HL-60 (cell line): ENCODE measurements around the gene KIF5A.
"Not testable (repeated sequence)": the region's sequence is repeated elsewhere in the genome, so short reads cannot be mapped to it uniquely, and the experiment has no call there.

Experiments used
- DNase-seq, 2 experiments: peaks; one replicate each; pipeline ENCODE4 v3.0.0-alpha.2; 2010 to 2020; ENCODE audit warnings: low read depth in 1 of 2, low spot score in 1 of 2
- H3K27ac ChIP-seq: fragments of 250-450 bp; sonication (Bioruptor Pico); replicated peaks from 2 replicates; pipeline ENCODE4 v1.5.1; 2020; ENCODE audit warnings: mild to moderate bottlenecking, moderate library complexity
- H3K27me3 ChIP-seq: fragments of 250-450 bp; sonication (Bioruptor Pico); 2 replicates; pipeline ENCODE4 v1.5.1; 2021; ENCODE audit warnings: mild to moderate bottlenecking, moderate library complexity; ENCODE audit not compliant: insufficient read depth, poor library complexity, severe bottlenecking
- H3K4me3 ChIP-seq: replicated peaks from 2 replicates; pipeline ENCODE4 v1.5.1; 2011; ENCODE audit warnings: mild to moderate bottlenecking, control low read depth, low read length; ENCODE audit not compliant: insufficient read depth
- GABPA ChIP-seq: IDR thresholded peaks from 2 replicates; pipeline ENCODE4 v1.6.1; 2012; ENCODE audit warnings: low read depth
- POLR2AphosphoS5 ChIP-seq: IDR thresholded peaks from 2 replicates; pipeline ENCODE4 v1.6.1; 2012; ENCODE audit warnings: low read depth
- SPI1 ChIP-seq: IDR thresholded peaks from 2 replicates; pipeline ENCODE4 v1.6.1; 2012; ENCODE audit warnings: low read depth, mild to moderate bottlenecking, borderline replicate concordance
- TF ChIP-seq, protein P1 (sequence below): IDR thresholded peaks from one replicate; pipeline ENCODE4 v1.5.1; 2011; ENCODE audit warnings: low read length, control low read depth, inconsistent platforms; ENCODE audit not compliant: insufficient read depth
- TF ChIP-seq, protein P2 (sequence below): IDR thresholded peaks from 2 replicates; pipeline ENCODE4 v1.6.1; 2012; ENCODE audit warnings: low read depth; ENCODE audit not compliant: insufficient replicate concordance

Gene KIF5A

GRCh38 chr12:57511588-57512325 is 38.1 kb upstream of the KIF5A start:
- no peak for DNase-seq
- TF ChIP-seq, protein P1, sequence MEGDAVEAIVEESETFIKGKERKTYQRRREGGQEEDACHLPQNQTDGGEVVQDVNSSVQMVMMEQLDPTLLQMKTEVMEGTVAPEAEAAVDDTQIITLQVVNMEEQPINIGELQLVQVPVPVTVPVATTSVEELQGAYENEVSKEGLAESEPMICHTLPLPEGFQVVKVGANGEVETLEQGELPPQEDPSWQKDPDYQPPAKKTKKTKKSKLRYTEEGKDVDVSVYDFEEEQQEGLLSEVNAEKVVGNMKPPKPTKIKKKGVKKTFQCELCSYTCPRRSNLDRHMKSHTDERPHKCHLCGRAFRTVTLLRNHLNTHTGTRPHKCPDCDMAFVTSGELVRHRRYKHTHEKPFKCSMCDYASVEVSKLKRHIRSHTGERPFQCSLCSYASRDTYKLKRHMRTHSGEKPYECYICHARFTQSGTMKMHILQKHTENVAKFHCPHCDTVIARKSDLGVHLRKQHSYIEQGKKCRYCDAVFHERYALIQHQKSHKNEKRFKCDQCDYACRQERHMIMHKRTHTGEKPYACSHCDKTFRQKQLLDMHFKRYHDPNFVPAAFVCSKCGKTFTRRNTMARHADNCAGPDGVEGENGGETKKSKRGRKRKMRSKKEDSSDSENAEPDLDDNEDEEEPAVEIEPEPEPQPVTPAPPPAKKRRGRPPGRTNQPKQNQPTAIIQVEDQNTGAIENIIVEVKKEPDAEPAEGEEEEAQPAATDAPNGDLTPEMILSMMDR = no peak
- TF ChIP-seq POLR2AphosphoS5 (no peak), SPI1 (no peak), GABPA (no peak)
- TF ChIP-seq, protein P2, sequence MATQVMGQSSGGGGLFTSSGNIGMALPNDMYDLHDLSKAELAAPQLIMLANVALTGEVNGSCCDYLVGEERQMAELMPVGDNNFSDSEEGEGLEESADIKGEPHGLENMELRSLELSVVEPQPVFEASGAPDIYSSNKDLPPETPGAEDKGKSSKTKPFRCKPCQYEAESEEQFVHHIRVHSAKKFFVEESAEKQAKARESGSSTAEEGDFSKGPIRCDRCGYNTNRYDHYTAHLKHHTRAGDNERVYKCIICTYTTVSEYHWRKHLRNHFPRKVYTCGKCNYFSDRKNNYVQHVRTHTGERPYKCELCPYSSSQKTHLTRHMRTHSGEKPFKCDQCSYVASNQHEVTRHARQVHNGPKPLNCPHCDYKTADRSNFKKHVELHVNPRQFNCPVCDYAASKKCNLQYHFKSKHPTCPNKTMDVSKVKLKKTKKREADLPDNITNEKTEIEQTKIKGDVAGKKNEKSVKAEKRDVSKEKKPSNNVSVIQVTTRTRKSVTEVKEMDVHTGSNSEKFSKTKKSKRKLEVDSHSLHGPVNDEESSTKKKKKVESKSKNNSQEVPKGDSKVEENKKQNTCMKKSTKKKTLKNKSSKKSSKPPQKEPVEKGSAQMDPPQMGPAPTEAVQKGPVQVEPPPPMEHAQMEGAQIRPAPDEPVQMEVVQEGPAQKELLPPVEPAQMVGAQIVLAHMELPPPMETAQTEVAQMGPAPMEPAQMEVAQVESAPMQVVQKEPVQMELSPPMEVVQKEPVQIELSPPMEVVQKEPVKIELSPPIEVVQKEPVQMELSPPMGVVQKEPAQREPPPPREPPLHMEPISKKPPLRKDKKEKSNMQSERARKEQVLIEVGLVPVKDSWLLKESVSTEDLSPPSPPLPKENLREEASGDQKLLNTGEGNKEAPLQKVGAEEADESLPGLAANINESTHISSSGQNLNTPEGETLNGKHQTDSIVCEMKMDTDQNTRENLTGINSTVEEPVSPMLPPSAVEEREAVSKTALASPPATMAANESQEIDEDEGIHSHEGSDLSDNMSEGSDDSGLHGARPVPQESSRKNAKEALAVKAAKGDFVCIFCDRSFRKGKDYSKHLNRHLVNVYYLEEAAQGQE = no peak

GRCh38 chr12:57512665-57513064 is 37.2 kb upstream of the KIF5A start:
- no peak overlapping the region for H3K27ac ChIP-seq
- no peak overlapping the region for H3K4me3 ChIP-seq
- TF ChIP-seq GABPA (no peak), POLR2AphosphoS5 (no peak), SPI1 (no peak)
- TF ChIP-seq, protein P1 = no peak
- TF ChIP-seq, protein P2 = no peak
- H3K27me3 ChIP-seq = no peaks in the 10 kb centered on the region
- DNase-seq = no peak

More at GRCh38 chr12:57511588-57512325, 38.1 kb upstream of the KIF5A start:
- Histone ChIP-seq H3K27me3 (no peaks in the 10 kb centered on the region), H3K4me3 (no peak overlapping the region), H3K27ac (no peak overlapping the region)

- Histone ChIP-seq H3K27me3 (no peaks in the 10 kb centered on the region), H3K27ac (no peak overlapping the region), H3K4me3 (no peak overlapping the region)
- no peak for DNase-seq
- TF ChIP-seq, protein P1 = no peak
- TF ChIP-seq POLR2AphosphoS5 = no peak
- no peak for TF ChIP-seq GABPA
- no peak for TF ChIP-seq SPI1
- TF ChIP-seq, protein P2 = no peak
Measured at GRCh38 chr12:57513266-57513665, 36.6 kb upstream of the KIF5A start.

- not testable (repeated sequence) for H3K4me3 ChIP-seq, H3K27me3 ChIP-seq, DNase-seq, H3K27ac ChIP-seq
Measured at GRCh38 chr12:57513677-57514076, 36.2 kb upstream of the KIF5A start.

- H3K4me3 ChIP-seq, DNase-seq, H3K27me3 ChIP-seq, H3K27ac ChIP-seq: not testable (repeated sequence)
Measured at GRCh38 chr12:57514246-57514645, 35.6 kb upstream of the KIF5A start.
